ENCODE data around the gene LCN6.
"Not testable (repeated sequence)": the region's sequence is repeated elsewhere in the genome, so short reads cannot be mapped to it uniquely, and the experiment has no call there.

DNA sequence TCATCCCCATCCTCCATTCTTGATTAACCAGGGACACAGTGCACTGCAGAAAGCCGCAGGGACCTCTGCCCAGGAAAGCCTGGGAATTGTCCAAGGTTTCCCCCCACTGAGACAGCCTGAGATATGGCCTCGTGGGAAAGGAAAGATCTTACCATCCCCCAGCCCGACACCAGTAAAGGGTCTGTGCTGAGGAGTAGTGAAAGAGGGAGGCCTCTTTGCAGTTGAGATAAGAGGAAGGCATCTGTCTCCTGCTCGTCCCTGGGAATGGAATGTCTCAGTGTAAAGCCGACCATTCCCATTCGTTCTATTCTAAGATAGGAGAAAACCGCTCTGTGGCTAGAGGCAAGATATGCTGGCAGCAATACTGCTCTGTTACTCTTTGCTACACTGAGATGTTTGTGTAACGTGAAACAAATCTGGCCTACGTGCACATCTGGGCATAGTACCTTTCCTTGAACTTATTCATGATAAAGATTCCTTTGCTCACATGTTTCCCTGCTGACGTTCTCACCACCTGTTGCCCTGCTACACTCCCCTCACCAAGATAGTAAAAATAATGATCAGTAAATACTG is 48.5 kb upstream of the LCN6 start:
- TF ChIP-seq, protein P1, sequence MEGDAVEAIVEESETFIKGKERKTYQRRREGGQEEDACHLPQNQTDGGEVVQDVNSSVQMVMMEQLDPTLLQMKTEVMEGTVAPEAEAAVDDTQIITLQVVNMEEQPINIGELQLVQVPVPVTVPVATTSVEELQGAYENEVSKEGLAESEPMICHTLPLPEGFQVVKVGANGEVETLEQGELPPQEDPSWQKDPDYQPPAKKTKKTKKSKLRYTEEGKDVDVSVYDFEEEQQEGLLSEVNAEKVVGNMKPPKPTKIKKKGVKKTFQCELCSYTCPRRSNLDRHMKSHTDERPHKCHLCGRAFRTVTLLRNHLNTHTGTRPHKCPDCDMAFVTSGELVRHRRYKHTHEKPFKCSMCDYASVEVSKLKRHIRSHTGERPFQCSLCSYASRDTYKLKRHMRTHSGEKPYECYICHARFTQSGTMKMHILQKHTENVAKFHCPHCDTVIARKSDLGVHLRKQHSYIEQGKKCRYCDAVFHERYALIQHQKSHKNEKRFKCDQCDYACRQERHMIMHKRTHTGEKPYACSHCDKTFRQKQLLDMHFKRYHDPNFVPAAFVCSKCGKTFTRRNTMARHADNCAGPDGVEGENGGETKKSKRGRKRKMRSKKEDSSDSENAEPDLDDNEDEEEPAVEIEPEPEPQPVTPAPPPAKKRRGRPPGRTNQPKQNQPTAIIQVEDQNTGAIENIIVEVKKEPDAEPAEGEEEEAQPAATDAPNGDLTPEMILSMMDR (IDR thresholded peaks at IDR 0.05; ENCODE audit: low read length), result not testable (repeated sequence)
- not testable (repeated sequence) for TF ChIP-seq EZH2phosphoT487 (IDR thresholded peaks at IDR 0.05; ENCODE audit: low read length); EZH2 (optimal IDR thresholded peaks at IDR 0.05; ENCODE audit: low read depth, low read length)
